ENCODE data around the gene IRAK2.

DNA sequence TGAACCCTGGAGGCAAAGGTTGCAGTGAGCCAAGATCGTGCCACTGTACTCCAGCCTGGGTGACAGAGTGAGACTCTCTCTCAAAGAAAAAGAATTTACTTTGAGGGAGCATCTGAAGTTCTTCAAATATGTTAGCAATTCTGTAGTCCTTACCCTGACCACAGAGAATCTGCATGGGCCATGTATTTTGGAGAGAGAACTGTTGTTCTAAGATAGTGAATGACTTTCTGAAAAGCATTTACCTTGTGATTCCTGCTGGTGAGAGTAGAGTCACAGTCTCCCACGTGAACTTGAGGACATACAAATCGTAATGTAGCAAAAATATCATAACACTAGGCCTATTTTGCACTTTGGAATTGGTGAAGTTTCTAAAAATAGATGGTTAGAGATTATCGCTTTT, 45.3 kb upstream of the IRAK2 start:
- TF ChIP-seq, protein P1, sequence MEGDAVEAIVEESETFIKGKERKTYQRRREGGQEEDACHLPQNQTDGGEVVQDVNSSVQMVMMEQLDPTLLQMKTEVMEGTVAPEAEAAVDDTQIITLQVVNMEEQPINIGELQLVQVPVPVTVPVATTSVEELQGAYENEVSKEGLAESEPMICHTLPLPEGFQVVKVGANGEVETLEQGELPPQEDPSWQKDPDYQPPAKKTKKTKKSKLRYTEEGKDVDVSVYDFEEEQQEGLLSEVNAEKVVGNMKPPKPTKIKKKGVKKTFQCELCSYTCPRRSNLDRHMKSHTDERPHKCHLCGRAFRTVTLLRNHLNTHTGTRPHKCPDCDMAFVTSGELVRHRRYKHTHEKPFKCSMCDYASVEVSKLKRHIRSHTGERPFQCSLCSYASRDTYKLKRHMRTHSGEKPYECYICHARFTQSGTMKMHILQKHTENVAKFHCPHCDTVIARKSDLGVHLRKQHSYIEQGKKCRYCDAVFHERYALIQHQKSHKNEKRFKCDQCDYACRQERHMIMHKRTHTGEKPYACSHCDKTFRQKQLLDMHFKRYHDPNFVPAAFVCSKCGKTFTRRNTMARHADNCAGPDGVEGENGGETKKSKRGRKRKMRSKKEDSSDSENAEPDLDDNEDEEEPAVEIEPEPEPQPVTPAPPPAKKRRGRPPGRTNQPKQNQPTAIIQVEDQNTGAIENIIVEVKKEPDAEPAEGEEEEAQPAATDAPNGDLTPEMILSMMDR (IDR thresholded peaks at IDR 0.05; ENCODE audit: poor library complexity) = no peak
- no peak for TF ChIP-seq EZH2phosphoT487 (IDR thresholded peaks at IDR 0.05; ENCODE audit: low read depth, severe bottlenecking, unreplicated experiment)
- TF ChIP-seq EZH2 (IDR thresholded peaks at IDR 0.05; ENCODE audit: borderline replicate concordance) = no peak
